ENCODE data around the gene SEC14L5.
"Not testable (repeated sequence)": the region's sequence is repeated elsewhere in the genome, so short reads cannot be mapped to it uniquely, and the experiment has no call there.

SEC14L5 gene

GRCh38 chr16:4928227-4928626 lies 29.9 kb upstream of the SEC14L5 start:
- DNase-seq: no peak
- intact Hi-C loops (cut with DNase I): no loop called here

- intact Hi-C loops (cut with DNase I); DNase-seq: not testable (repeated sequence)
Observed at GRCh38 chr16:4929619-4930018, 28.5 kb upstream of the SEC14L5 start.

GRCh38 chr16:4931381-4931780 lies 26.7 kb upstream of the SEC14L5 start:
- intact Hi-C loops (cut with DNase I): no loop called here
- no peak for DNase-seq

- intact Hi-C loops (cut with DNase I): no loop called here
- no peak for DNase-seq
Observed at GRCh38 chr16:4933433-4933832, 24.7 kb upstream of the SEC14L5 start.

DNA sequence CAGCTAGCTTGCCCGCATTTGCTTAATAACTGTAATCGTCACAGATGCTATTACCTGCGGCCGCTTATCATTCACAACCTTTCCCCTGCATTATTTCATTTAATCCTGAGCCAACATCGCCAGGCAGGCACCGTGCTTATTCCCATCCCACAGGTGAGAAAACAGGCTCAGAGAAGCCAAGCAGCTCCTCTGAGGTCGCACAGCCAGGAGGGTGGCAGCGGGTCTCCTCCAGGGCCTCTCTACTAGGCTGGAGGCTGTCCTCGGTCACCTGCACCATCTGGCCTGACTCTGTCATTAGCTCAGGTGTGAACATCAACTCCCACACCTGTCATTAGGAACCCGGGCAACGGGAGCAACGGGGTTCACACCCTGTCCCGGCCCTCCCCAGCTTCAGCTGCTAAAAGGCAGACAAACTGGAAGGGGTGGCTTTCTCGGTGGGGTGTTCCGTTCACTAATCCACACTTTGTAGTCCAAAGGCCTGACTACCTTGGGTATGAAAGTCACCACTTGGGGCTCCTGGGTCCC lies 24.2 kb upstream of the SEC14L5 start:
- DNase-seq: no peak
- intact Hi-C loops (cut with DNase I): no loop called here

DNA sequence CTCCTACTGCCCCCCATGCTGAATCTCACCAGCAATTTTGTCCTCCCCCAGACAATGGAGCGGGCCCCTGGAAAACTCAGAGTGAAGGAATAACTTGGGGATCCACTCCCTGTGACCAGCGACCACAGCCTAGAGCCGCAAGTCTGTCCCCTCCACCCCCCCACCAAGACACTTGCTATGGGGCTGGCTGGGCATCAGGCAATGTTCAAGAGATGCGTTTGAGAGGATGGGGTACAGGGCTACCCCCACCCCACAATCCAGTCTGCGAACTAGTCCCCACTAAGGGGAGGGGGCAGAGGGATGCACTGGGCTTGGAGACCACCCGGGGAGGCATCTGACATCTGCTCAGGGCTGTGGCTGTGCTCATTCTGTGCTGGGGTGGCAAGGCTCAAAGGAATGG lies 23.5 kb upstream of the SEC14L5 start:
- peak in 1 of 10 donors; percentile 55 for DNase-seq
- intact Hi-C loops (cut with DNase I): no loop called here

DNA sequence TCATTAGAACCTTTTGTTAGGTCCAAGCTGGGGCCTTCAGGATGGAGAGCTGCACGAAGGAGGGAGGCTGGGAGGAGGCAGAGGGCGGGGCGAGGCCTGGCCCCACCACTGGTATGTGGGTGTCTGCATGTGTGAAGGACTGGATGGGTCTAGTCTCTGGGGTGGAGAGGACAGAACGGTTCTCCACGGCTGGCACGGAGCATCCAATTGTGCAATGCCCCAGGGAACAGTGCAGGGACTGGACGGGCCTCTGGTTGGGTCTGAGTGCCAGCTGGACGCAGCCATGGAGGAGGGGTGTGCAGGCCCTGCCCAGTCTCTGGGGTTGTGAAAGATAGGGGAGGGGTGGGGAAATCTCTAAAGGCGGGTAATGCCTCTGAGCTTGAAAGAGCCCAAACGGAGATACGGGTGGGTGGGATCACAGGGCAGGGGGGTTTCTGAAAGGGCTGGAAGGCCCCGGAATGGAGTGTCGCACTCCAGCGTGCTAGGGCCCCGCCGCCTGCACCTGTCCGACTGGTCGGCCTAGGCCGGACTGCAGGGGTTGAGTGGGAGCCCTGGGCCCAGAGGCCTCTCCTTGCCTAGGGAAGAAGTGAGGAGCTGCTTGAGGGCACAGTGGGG lies 22.8 kb upstream of the SEC14L5 start:
- DNase-seq: peak in 1 of 10 donors; percentile 83
- intact Hi-C loops (cut with DNase I): no loop called here

DNA sequence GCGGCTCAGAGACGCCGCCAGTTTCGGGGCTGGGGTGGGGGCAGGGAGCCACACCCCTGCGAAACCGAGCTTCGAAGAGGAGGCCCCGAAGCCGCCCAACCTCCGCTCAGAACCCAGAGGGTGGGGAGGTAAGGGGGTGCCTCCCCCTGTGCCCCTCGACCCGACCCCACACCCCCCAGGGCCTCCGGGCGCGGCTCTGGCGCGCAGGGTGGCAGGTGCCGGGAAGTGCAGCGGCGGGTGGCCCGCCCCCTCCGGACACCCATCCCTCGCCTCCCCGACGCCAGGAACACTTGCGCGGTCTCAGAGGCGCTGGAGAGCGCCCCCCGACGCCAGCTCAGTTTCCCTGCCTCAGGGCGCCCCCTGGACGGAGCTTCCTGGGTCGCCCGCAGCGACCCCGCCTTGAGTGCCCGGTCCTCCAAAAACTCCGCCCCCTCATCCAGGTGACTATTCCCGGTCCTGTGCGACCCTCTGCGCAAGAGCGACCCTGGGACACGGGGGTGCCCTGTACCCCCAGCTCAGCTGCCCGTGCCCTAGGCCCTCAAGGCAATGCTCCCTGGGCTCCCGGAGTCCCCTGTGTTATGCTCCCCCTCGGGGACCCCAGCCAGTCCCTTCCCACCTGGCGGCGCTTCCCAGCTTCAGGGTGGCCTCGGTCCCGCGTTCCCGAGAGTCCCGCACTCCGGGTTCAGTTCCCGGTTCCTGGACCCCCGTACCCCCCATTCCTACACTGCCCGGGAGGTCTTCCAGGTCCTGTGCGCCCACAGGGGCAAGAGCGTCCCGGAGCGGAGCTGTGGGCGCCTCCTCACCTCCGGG lies 21.7 kb upstream of the SEC14L5 start:
- intact Hi-C loops (cut with DNase I): no loop called here
- DNase-seq: peak in 1 of 10 donors; percentile 80

DNA sequence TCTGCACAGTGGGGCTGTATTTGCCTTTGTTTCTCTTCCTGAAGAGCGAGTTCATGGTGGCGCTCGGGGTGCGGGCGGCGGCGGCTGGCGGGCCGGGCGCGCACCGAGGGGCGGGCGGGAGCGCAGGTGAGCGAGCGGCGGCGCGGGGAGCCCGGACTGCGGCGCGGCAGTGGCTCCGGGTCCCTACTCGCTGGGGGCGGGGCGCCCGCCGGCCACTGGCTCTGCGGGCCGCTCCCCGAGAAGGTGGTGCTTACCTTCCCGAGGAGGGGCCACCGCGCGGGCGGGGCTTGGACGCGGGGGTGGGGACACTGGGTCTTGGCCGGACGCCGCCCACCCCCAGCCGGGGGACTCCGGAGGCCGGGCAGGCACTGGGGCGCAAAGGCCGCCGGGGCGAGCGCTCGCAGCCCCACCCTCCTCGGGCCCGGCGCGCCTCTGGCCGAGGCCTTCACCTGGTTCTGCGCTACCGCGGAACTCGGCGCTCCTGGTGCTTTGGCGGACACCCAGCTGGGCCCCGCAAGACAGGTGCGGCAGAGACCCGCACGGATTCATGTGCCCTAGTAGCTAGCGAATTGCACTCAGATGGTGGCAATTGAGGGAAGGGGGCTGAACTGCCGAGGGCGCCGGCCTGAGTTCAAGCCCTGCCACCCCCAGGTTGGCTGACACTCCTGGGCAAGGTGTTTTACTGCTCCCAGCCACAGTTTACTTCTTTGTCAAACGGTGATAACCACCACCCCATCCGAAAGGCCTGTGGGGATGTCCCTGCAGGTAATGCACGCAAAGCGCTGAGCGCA lies 20.9 kb upstream of the SEC14L5 start, which contains the start of gene PPL:
TSS of gene PPL (minus strand) at position 158 of the 791 bp plus-strand sequence. CDS start at position 55, 103 bp downstream.
- intact Hi-C loops (cut with DNase I): no loop called here

DNA sequence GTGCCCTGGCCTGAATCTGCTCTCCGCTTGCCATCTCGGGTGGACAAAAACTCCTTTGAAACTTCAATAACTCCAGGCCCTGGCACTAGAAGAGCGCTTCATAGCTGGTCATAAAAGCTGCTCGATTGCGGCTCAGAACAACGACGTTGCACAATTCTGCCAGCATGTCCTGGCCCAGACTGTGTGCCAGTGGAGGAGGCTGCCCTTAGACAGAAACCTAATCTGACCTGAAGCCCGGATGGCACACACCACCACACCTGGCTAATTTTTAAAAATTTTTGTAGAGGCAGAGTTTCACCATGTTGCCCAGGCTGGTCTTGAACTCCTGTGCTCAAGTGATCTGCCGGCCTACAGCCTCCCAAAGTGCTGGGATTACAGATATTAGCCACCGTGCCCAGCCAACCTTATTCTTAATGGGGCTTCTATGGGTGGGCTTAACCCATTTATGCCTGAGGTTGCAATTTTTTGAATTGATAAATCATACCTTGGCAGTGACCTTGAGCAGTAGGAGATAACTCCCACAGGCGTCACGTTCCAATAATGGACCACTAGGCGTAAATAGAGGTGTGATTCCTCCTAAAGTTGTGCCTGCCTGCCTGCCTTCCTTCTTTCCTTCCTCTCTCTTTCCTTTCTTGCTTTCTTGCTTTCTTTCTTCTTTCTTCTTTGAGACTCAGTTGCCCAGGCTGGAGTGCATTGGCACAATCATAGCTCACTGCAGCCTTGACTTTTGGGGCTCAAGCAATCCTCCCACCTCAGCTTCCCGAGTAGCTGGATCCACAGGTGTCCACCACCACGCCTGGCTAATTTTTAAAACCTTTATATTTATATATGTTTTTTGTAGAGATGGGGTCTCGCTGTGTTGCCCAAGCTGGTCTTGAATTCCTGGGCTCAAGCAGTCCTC lies 20.1 kb upstream of the SEC14L5 start:
- peak in 1 of 10 donors; percentile 82 for DNase-seq
- intact Hi-C loops (cut with DNase I): no loop called here

More for the DNA sequence above, 20.9 kb upstream of the SEC14L5 start, which contains the start of gene PPL:
- DNase-seq: peak in 5 of 10 donors; percentile 21 to 89 (median 83)

DNA sequence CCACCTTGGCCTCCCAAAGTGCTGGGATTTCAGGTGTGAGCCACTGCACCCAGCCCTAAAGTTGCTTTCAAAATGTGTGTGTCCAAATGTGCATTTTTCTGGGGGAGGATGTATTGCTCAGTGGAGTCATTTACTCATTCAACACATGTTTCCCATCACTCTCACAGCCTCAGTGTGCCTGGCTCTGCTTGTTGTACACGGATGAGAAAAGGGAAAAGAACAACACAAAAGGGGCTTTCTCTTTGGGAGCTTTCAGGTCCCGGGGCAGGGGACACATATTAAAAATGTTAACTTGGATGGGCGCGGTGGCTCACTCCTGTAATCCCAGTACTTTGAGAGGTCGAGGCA lies 19.5 kb upstream of the SEC14L5 start:
- intact Hi-C loops (cut with DNase I): no loop called here

DNA sequence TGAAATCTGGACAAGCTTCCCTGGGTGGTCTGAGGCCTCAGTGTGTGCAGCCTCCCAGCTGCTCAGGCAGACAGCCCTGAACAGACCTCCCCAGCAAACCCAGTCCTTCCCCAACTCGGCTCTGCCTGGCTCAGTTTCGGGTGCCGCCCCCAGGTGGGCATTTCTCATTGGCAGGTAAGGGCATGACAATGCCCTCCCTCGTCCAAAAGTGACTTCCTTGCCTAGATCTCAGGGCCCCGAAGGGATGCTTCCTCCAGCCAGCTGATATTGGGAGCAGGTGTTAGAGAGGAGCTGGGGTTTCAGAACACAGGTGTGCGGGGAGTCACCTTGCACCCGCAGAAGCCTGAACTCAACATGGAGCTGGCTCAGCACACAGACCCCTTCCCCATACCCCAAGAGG lies 17.4 kb upstream of the SEC14L5 start:
- DNase-seq: peak in 1 of 10 donors; percentile 63
- intact Hi-C loops (cut with DNase I): no loop called here

More for the DNA sequence above, 19.5 kb upstream of the SEC14L5 start:
- peak in 1 of 10 donors; percentile 26 for DNase-seq

DNA sequence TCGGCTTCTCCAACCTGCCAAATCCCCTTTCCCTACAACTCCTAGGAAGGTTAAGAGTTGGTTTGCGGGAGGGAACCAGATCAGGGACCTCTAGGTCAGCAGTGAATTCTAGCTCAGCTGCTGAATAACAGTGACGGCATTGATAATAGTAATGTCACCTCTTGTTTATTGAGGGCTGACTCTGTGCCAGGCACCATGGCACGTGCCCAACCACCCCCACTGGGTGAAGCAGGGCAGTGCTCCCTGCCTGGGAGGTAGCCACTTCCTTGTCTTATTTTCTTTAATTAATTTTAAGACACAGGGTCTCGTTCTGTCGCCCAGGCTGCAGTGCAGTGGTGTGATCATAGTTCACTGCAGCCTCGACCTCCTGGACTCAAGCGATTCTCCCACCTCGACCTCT lies 15.6 kb upstream of the SEC14L5 start:
- no peak for DNase-seq
- intact Hi-C loops (cut with DNase I): no loop called here

GRCh38 chr16:4944333-4945281 lies 13.5 kb upstream of the SEC14L5 start:
- peak in 2 of 10 donors; percentile 18 to 35 for DNase-seq
- intact Hi-C loops (cut with DNase I): no loop called here

- no peak for DNase-seq
- intact Hi-C loops (cut with DNase I): no loop called here
Observed at GRCh38 chr16:4945560-4946502, 12.3 kb upstream of the SEC14L5 start.

- intact Hi-C loops (cut with DNase I): no loop called here
- DNase-seq: no peak
Observed at GRCh38 chr16:4946917-4947316, 11.2 kb upstream of the SEC14L5 start.

GRCh38 chr16:4947722-4948503 lies 10.2 kb upstream of the SEC14L5 start:
- DNase-seq: peak in 1 of 10 donors; percentile 33
- intact Hi-C loops (cut with DNase I): no loop called here

Measured in posterior cingulate gyrus (tissue), 11 donors.